Lower leg skin (tissue), 3 donors: ENCODE measurements around the gene CBX6.

Experiments used
- POLR2A ChIP-seq, 2 donors: fragments of 450-650 bp; IDR thresholded peaks; one replicate each; pipeline ENCODE4 v1.6.1; 2016 to 2017; ENCODE audit warnings: antibody characterized with exemption in 2 of 2, mild to moderate bottlenecking in 1 of 2, moderate library complexity in 1 of 2
- TF ChIP-seq, protein P1 (sequence below), 3 donors: fragments of 450-650 bp; IDR thresholded peaks; one replicate each; pipeline ENCODE4 v1.5.1; 2016; ENCODE audit warnings: antibody characterized with exemption in 3 of 3, mild to moderate bottlenecking in 3 of 3, moderate library complexity in 2 of 3

DNA sequence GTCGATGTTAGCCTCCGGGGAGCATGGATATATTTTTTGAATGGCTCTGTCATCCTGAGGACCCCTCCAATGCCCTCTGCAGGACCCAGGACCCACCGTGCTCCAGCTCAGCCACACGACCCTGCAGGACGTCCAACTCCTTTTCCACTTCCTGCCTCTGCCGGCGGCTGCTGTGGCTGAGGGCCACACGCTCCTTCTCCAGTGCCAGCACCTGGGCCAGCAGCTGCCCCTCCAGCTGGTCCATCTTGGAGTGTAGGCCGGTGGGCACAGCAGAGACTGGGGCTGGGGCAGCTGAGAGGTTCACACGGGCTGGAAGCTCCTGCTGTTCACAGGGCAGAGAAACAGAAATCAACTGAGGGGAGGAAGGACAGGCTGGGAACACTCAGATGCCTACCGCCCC lies 43.8 kb downstream of the CBX6 start:
- no peak for TF ChIP-seq POLR2A (IDR thresholded peaks at IDR 0.05)
- TF ChIP-seq, protein P1, sequence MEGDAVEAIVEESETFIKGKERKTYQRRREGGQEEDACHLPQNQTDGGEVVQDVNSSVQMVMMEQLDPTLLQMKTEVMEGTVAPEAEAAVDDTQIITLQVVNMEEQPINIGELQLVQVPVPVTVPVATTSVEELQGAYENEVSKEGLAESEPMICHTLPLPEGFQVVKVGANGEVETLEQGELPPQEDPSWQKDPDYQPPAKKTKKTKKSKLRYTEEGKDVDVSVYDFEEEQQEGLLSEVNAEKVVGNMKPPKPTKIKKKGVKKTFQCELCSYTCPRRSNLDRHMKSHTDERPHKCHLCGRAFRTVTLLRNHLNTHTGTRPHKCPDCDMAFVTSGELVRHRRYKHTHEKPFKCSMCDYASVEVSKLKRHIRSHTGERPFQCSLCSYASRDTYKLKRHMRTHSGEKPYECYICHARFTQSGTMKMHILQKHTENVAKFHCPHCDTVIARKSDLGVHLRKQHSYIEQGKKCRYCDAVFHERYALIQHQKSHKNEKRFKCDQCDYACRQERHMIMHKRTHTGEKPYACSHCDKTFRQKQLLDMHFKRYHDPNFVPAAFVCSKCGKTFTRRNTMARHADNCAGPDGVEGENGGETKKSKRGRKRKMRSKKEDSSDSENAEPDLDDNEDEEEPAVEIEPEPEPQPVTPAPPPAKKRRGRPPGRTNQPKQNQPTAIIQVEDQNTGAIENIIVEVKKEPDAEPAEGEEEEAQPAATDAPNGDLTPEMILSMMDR (IDR thresholded peaks at IDR 0.05) = no peak
